DMS114 treated with DMSO at 0.1 percent for 48 hours (cell line): ENCODE results near the gene KLB.
"Not testable (repeated sequence)": the region's sequence is repeated elsewhere in the genome, so short reads cannot be mapped to it uniquely, and the experiment has no call there.

Experiments
- DNase-seq: peaks from one replicate; lab custom pipeline; 2025; ENCODE audit not compliant: unreplicated experiment; lab: John Stamatoyannopoulos, UW

The KLB gene

GRCh38 chr4:39425297-39425696 is 18.6 kb downstream of the KLB start:
- DNase-seq, result not testable (repeated sequence)

GRCh38 chr4:39426728-39427127 is 20.0 kb downstream of the KLB start:
- no peak for DNase-seq

- no peak for DNase-seq
Measured at GRCh38 chr4:39427520-39428114, 20.9 kb downstream of the KLB start.

- no peak for DNase-seq
Measured at GRCh38 chr4:39429476-39430334, 23.0 kb downstream of the KLB start.

DNA sequence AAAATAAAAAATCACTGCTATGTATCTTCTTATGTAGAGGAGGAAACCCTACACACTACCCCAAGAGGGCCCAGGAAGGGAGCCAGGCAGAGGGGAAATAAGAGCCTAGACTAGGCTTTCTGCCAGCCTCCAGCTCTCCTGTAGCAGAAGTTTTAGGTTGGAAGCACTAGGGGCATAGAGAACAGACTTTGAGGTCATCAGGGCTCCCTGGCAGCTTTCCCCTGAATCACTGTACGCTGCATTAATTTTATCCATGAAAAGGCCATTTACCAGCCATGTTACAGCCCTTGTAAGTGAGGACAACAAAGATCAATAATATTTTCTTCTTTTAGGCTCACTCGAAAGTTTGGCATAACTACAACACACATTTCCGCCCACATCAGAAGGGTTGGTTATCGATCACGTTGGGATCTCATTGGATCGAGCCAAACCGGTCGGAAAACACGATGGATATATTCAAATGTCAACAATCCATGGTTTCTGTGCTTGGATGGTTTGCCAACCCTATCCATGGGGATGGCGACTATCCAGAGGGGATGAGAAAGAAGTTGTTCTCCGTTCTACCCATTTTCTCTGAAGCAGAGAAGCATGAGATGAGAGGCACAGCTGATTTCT is 27.3 kb downstream of the KLB start:
- no peak for DNase-seq

DNA sequence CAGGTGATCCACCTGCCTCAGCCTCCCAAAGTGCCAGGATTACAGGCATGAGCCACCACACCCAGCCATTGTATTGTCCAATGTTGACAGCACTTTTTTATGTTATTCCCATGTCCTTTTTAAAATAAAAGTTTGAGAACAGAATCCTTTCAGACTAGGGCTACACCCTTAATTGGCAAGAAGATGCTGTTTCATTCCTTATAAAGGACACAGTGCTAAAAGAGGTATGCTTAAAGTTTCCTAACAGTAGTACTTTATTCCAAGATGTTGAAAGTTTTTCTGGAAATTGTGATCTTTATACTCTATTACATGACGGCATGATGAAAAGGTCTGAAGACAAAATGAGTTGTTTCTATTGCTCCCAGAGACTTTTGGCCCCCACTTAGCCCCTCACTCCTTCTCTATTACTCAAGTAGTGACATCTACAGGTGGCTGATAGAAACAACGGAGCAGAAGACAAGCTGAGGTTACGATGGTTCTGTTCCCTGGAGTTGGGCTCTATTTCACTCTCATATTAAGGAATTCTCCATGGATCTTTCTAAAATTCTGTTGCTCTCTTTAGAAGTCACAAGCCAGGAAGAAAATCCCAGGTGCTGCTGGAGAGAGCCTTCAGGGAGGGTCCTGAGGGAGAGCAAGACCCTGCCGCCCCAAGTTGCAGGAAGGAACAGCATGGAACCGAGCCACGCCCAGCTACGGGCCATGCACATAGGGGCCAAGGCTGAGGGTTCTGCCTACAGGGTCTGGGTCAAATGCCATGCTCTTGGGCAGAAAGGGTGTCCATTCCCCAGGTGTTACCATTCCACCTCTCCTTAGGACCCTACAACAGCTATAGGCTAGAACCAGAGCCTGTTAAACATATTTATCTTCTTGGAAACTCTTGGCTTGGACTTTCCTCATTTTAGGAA is 29.2 kb downstream of the KLB start:
- no peak for DNase-seq

GRCh38 chr4:39441593-39441992 is 34.9 kb downstream of the KLB start:
- DNase-seq, result no peak

- no peak for DNase-seq
Measured at GRCh38 chr4:39442998-39443397, 36.3 kb downstream of the KLB start.

DNA sequence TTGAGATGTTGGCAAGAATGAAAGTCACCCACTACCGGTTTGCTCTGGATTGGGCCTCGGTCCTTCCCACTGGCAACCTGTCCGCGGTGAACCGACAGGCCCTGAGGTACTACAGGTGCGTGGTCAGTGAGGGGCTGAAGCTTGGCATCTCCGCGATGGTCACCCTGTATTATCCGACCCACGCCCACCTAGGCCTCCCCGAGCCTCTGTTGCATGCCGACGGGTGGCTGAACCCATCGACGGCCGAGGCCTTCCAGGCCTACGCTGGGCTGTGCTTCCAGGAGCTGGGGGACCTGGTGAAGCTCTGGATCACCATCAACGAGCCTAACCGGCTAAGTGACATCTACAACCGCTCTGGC is 39.7 kb downstream of the KLB start:
- no peak for DNase-seq

DNA sequence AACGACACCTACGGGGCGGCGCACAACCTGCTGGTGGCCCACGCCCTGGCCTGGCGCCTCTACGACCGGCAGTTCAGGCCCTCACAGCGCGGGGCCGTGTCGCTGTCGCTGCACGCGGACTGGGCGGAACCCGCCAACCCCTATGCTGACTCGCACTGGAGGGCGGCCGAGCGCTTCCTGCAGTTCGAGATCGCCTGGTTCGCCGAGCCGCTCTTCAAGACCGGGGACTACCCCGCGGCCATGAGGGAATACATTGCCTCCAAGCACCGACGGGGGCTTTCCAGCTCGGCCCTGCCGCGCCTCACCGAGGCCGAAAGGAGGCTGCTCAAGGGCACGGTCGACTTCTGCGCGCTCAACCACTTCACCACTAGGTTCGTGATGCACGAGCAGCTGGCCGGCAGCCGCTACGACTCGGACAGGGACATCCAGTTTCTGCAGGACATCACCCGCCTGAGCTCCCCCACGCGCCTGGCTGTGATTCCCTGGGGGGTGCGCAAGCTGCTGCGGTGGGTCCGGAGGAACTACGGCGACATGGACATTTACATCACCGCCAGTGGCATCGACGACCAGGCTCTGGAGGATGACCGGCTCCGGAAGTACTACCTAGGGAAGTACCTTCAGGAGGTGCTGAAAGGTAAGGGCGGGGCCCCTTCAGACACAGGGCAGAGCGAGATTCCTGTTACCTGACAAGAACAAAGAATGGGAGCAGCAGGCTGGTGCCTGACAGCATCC is 40.3 kb downstream of the KLB start:
- DNase-seq, result no peak

GRCh38 chr4:39450618-39451017 is 43.9 kb downstream of the KLB start:
- no peak for DNase-seq

DNA sequence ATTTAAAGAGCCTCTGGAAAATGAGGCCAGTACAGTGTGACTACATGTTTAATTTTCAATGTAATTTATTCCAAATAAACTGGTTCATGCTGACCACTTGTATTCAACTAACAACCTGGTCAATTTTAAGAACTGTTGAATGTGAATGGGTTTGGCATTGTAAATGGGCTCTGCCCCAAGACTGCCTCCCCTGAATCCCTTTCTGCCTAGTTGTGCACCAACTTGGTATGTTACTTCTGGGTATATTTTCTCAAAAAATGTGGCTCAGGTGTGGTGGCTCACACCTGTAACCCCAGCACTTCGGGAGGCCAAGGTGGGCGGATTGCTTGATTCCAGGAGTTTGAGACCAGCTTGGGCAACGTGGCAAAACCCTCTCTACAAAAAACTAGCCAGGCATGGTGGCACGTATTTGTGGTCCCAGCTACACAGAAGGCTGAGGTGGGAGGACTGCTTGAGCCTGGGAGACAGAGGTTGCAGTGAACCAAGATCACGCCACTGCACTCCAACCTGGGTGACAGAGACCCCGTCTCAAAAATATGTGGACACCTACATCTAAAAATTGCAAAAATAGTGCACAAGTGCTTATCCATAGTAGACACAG is 44.8 kb downstream of the KLB start:
- no peak for DNase-seq

- no peak for DNase-seq
Measured at GRCh38 chr4:39452153-39452859, 45.6 kb downstream of the KLB start.

GRCh38 chr4:39452860-39453587 is 46.3 kb downstream of the KLB start:
- no peak for DNase-seq

GRCh38 chr4:39453738-39454137 is 47.0 kb downstream of the KLB start:
- DNase-seq, result no peak

GRCh38 chr4:39455486-39455885 is 48.8 kb downstream of the KLB start:
- no peak for DNase-seq

DNA sequence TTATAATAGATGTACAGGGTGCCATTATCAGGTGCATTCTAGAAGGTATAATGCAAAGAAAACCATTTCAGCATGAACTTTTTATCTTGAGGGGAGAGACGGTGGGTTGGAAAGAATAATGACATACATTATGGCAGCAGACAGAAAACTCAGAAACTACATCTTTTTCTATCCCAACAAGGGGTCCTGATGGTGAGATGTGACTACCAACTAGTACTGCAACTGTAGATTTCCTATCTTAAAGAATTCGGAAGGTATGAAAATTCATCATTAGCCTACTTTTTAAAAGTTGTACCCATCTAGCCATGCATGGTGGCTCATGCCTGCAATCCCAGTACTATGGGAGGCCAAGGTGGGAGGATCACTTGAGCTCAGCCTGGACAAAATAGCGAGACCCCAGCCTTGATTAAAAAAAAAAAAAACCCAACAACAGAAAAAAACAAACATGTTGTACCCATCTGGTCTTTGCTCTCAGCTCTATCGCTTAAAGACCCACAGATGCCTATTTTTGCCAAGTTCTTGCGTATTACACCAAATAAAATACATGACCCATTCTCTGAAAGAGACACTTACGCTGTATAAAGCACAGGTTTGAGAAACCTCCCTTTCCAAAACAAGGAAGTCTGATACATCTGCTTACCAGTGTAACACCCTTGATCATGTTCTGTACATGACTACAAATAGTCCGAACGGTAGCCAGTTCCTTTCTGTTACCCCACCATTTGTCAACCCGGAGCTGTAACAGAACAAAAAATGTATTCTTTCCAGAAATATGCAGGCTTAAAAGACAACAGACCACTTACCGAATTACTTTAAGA is 50.4 kb downstream of the KLB start:
- no peak for DNase-seq

DNA sequence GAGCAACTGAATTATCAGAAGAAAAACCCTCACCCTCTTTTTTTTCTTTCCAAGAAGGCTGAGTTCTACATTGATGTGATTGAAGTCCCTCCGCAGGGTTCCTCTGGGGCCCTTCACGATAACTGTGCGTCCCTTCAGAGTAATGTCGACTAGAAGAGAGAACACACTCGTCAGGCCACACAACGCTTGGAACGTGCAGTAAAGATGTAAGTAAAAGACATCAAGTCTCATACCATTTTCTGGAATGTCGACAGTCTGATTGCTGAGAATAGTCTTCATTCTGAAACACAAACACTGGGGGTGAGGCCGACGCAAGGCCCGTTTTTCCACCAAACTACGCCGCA is 51.4 kb downstream of the KLB start:
- not testable (repeated sequence) for DNase-seq
